Upper lobe of left lung (tissue), 6 donors: ENCODE measurements around the gene KLF13. TPM values are rescaled to one million over a fixed set of nuclear protein-coding genes. Genes with fewer than 3 reads are reported as not detected.
A peak's percentile ranks its signal among the peaks of the same experiment; 100 is the strongest.

Source experiments
- ATAC-seq, 2 donors: fragments of 200-7000 bp; cut with Tn5 transposase; one replicate each; pipeline ENCODE4 v1.9.1; 2022; ENCODE audit warnings: mild to moderate bottlenecking in 2 of 2, moderate library complexity in 2 of 2; ENCODE audit not compliant: low FRiP score in 2 of 2
- DNase-seq, 2 donors: peaks; one replicate each; pipeline ENCODE4 v3.0.0-alpha.2; 2019 to 2020
- H3K27ac ChIP-seq, 4 donors: fragments of 200-600 bp; sonication (generic); one replicate each; pipeline ENCODE4 v1.5.1; 2016 to 2019
- H3K27me3 ChIP-seq, 4 donors: fragments of 200-600 bp; sonication (generic); one replicate each; pipeline ENCODE4 v1.5.1; 2017 to 2019
- H3K36me3 ChIP-seq, 4 donors: fragments of 200-600 bp; sonication (generic); one replicate each; pipeline ENCODE4 v1.5.1; 2016 to 2019
- H3K4me1 ChIP-seq, 4 donors: fragments of 200-600 bp; sonication (generic); one replicate each; pipeline ENCODE4 v1.5.1; 2018 to 2019
- H3K4me3 ChIP-seq, 4 donors: fragments of 200-600 bp; sonication (generic); one replicate each; pipeline ENCODE4 v1.5.1; 2017 to 2019; ENCODE audit warnings: mild to moderate bottlenecking in 2 of 4, moderate library complexity in 1 of 4
- H3K9me3 ChIP-seq, 4 donors: fragments of 200-600 bp; sonication (generic); one replicate each; pipeline ENCODE4 v1.5.1; 2018 to 2019
- CTCF ChIP-seq, 6 experiments: fragments of 450-650 bp in 4 of 6; fragments of 200-600 bp in 2 of 6; sonication (generic) in 2 of 6; IDR thresholded peaks; one replicate each; pipeline ENCODE4 v1.5.1; 2016 to 2019; ENCODE audit warnings: antibody characterized with exemption in 6 of 6
- EP300 ChIP-seq, 4 donors: sonication (generic); formaldehyde crosslinking; IDR thresholded peaks; one replicate each; pipeline ENCODE4 v1.5.1; 2017; ENCODE audit warnings: antibody characterized with exemption in 4 of 4, control low read depth in 2 of 4
- POLR2A ChIP-seq, 4 donors: fragments of 450-650 bp; IDR thresholded peaks; one replicate each; pipeline ENCODE4 v1.5.1; 2016 to 2017; ENCODE audit warnings: antibody characterized with exemption in 4 of 4, mild to moderate bottlenecking in 2 of 4
- POLR2AphosphoS5 ChIP-seq, 2 donors: sonication (generic); formaldehyde crosslinking; IDR thresholded peaks; one replicate each; pipeline ENCODE4 v1.5.1; 2017; ENCODE audit warnings: antibody characterized with exemption in 2 of 2
- WGBS, 2 donors: methylation state at CpG; one replicate each; pipeline ENCODE4 v1.1.5; 2017 to 2018; 5-methylcytosine and 5-hydroxymethylcytosine counted together
- total RNA-seq, 6 donors: library from RNA; depleted of rRNA in 4 of 6; stranded (reverse); fragments of >200 nt in 4 of 6; gene quantifications; one replicate each; pipeline versions ENCODE4 v1.1.0 to v1.2.1, GENCODE V29; 2016 to 2021
- donor health status: DM: no; HTN: no; CAD: no; lungs with moderate emphysema.
- donor health status: DM: no; HTN: yes; CAD: no; lungs with severe emphysema.

The KLF13 gene
- total RNA-seq, 6 donors from 2014 or later: 103 to 231 (median 147) TPM

GRCh38 chr15:31332020-31332680 is 5.5 kb downstream of the KLF13 start:
- TF ChIP-seq POLR2AphosphoS5 (IDR thresholded peaks at IDR 0.05) (no peak), POLR2A (IDR thresholded peaks at IDR 0.05) (no peak), CTCF (IDR thresholded peaks at IDR 0.05) (no peak), EP300 (IDR thresholded peaks at IDR 0.05) (no peak)
- H3K9me3 ChIP-seq: no peaks in the 10 kb centered on the region
- peak overlapping the region; percentile 76 to 99 (median 98) for H3K27ac ChIP-seq
- H3K4me3 ChIP-seq: peak overlapping the region in 2 of 4 donors; percentile 12 to 72
- WGBS, 2 donors: 24 to 28% methylated on average over 7 to 9 of the region's 9 CpGs
- ATAC-seq (no peak), DNase-seq (no peak)
- no peaks in the 10 kb centered on the region for H3K27me3 ChIP-seq
- H3K36me3 ChIP-seq: peaks cover 0 to 3% (median 0%) of the 10 kb centered on the region in 4 donors
- H3K4me1 ChIP-seq: peaks cover 79 to 86% (median 83%) of the 10 kb centered on the region in 4 donors

- peak overlapping the region; percentile 76 to 99 (median 98) for H3K27ac ChIP-seq
- no peaks in the 10 kb centered on the region for H3K9me3 ChIP-seq
- no peaks in the 10 kb centered on the region for H3K27me3 ChIP-seq
- WGBS, 2 donors: 64 to 70% methylated on average over 1 of the region's 1 CpG
- TF ChIP-seq POLR2A (IDR thresholded peaks at IDR 0.05) (peak in 1 of 4 donors; percentile 29), CTCF (IDR thresholded peaks at IDR 0.05) (no peak), EP300 (IDR thresholded peaks at IDR 0.05) (peak in 1 of 4 donors; percentile 40)
- ATAC-seq (peak in 1 of 2 donors; percentile 45), DNase-seq (no peak)
- H3K4me3 ChIP-seq: no peak overlapping the region
- peaks cover 0 to 3% (median 0%) of the 10 kb centered on the region in 4 donors for H3K36me3 ChIP-seq
- H3K4me1 ChIP-seq: peaks cover 84 to 91% (median 88%) of the 10 kb centered on the region in 4 donors
Observed at GRCh38 chr15:31332681-31333071, 6.0 kb downstream of the KLF13 start.

- peak overlapping the region; percentile 76 to 99 (median 86) for H3K27ac ChIP-seq
- peak in 1 of 2 donors; percentile 70 for ATAC-seq
- H3K4me3 ChIP-seq: no peak overlapping the region
- DNase-seq: peak; percentile 72 to 87
- no peaks in the 10 kb centered on the region for H3K27me3 ChIP-seq
- peaks cover 89 to 96% (median 93%) of the 10 kb centered on the region in 4 donors for H3K4me1 ChIP-seq
- peak in 2 of 4 donors; percentile 41 to 42 for TF ChIP-seq EP300 (IDR thresholded peaks at IDR 0.05)
- peak in 1 of 4 donors; percentile 47 for TF ChIP-seq POLR2A (IDR thresholded peaks at IDR 0.05)
- no peak for TF ChIP-seq POLR2AphosphoS5 (IDR thresholded peaks at IDR 0.05)
- no peaks in the 10 kb centered on the region for H3K9me3 ChIP-seq
- peaks cover 0 to 3% (median 0%) of the 10 kb centered on the region in 4 donors for H3K36me3 ChIP-seq
- 74 to 79% methylated on average over 2 to 4 of the region's 4 CpGs for WGBS, 2 donors
Observed at GRCh38 chr15:31333119-31333518, 6.5 kb downstream of the KLF13 start.

GRCh38 chr15:31333820-31334219 is 7.2 kb downstream of the KLF13 start:
- H3K27ac ChIP-seq: peak overlapping the region; percentile 76 to 99 (median 86)
- H3K4me3 ChIP-seq: no peak overlapping the region
- no peaks in the 10 kb centered on the region for H3K9me3 ChIP-seq
- ATAC-seq (no peak), DNase-seq (no peak)
- peaks cover 96 to 100% (median 99%) of the 10 kb centered on the region in 4 donors for H3K4me1 ChIP-seq
- TF ChIP-seq POLR2A (IDR thresholded peaks at IDR 0.05): no peak
- TF ChIP-seq CTCF (IDR thresholded peaks at IDR 0.05): no peak
- TF ChIP-seq EP300 (IDR thresholded peaks at IDR 0.05): no peak
- TF ChIP-seq POLR2AphosphoS5 (IDR thresholded peaks at IDR 0.05): no peak
- WGBS, 2 donors: 95% methylated on average over 3 of the region's 3 CpGs
- H3K36me3 ChIP-seq: peaks cover 0 to 3% (median 0%) of the 10 kb centered on the region in 4 donors
- no peaks in the 10 kb centered on the region for H3K27me3 ChIP-seq

- peak overlapping the region; percentile 76 to 99 (median 86) for H3K27ac ChIP-seq
- WGBS, 2 donors: 73 to 78% methylated on average over 5 to 9 of the region's 9 CpGs
Observed at GRCh38 chr15:31335989-31336592, 9.5 kb downstream of the KLF13 start.

More at GRCh38 chr15:31335989-31336592, 9.5 kb downstream of the KLF13 start:
- H3K27me3 ChIP-seq: no peaks in the 10 kb centered on the region
- H3K4me3 ChIP-seq: no peak overlapping the region
- H3K9me3 ChIP-seq: no peaks in the 10 kb centered on the region
- H3K36me3 ChIP-seq: peaks cover 0 to 10% (median 0%) of the 10 kb centered on the region in 4 donors
- H3K4me1 ChIP-seq: peaks cover 94 to 100% (median 100%) of the 10 kb centered on the region in 4 donors
- ATAC-seq: no peak
- DNase-seq: peak in 1 of 2 donors; percentile 72
- TF ChIP-seq POLR2A (IDR thresholded peaks at IDR 0.05): peak in 1 of 4 donors; percentile 6
- TF ChIP-seq EP300 (IDR thresholded peaks at IDR 0.05): peak in 1 of 4 donors; percentile 17
- peak in 1 of 2 donors; percentile 18 for TF ChIP-seq POLR2AphosphoS5 (IDR thresholded peaks at IDR 0.05)
- no peak for TF ChIP-seq CTCF (IDR thresholded peaks at IDR 0.05)
